Measurements from ENCODE around the gene EVL.

Gene EVL

DNA sequence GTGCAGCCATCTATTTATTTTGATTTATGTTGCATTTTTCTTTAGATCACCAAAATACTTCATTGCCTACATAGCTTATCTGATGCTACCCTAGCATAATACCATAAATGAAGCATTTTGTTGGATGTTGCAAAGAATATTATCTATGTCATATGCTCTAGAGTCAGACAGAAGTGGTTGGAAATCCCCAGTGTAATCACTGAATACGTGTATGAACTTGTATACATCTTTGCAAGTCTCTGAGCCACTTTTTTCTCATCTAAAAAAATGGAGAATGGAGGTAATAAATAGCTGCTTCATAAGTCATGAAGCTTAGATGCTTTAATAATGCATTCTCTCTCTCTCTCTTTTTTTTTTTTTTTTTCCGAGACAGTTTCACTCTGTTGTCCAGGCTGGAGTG, 18.5 kb downstream of the EVL start:
- DNase-seq (ENCODE audit: insufficient read length, low spot score), result no peak

DNA sequence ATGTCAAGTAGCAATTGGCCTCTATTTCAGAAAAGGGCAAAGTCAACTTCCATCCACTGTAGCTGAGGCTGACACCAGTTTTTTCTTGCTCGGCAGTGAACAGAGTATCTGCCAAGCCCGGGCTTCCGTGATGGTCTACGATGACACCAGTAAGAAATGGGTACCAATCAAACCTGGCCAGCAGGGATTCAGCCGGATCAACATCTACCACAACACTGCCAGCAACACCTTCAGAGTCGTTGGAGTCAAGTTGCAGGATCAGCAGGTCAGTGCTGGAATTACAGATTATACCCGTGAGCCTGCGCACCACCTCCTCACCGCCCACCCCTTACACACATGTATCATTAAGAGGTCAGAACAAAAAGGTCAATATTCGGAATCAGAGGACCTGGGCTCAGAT, 19.4 kb downstream of the EVL start:
- TF ChIP-seq, protein P1, sequence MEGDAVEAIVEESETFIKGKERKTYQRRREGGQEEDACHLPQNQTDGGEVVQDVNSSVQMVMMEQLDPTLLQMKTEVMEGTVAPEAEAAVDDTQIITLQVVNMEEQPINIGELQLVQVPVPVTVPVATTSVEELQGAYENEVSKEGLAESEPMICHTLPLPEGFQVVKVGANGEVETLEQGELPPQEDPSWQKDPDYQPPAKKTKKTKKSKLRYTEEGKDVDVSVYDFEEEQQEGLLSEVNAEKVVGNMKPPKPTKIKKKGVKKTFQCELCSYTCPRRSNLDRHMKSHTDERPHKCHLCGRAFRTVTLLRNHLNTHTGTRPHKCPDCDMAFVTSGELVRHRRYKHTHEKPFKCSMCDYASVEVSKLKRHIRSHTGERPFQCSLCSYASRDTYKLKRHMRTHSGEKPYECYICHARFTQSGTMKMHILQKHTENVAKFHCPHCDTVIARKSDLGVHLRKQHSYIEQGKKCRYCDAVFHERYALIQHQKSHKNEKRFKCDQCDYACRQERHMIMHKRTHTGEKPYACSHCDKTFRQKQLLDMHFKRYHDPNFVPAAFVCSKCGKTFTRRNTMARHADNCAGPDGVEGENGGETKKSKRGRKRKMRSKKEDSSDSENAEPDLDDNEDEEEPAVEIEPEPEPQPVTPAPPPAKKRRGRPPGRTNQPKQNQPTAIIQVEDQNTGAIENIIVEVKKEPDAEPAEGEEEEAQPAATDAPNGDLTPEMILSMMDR (IDR thresholded peaks at IDR 0.05; ENCODE audit: insufficient read depth, missing control alignments), result no peak
- no peak for FAIRE-seq
- no peak for DNase-seq (ENCODE audit: insufficient read length, low spot score)

More for the DNA sequence above, 18.5 kb downstream of the EVL start:
- FAIRE-seq, result no peak
- TF ChIP-seq, protein P1 (IDR thresholded peaks at IDR 0.05; ENCODE audit: insufficient read depth, missing control alignments), result no peak

GRCh38 chr14:100085462-100085861, 20.2 kb downstream of the EVL start:
- DNase-seq (ENCODE audit: insufficient read length, low spot score) (no peak), FAIRE-seq (no peak)
- TF ChIP-seq, protein P1 (IDR thresholded peaks at IDR 0.05; ENCODE audit: insufficient read depth, missing control alignments), result no peak

DNA sequence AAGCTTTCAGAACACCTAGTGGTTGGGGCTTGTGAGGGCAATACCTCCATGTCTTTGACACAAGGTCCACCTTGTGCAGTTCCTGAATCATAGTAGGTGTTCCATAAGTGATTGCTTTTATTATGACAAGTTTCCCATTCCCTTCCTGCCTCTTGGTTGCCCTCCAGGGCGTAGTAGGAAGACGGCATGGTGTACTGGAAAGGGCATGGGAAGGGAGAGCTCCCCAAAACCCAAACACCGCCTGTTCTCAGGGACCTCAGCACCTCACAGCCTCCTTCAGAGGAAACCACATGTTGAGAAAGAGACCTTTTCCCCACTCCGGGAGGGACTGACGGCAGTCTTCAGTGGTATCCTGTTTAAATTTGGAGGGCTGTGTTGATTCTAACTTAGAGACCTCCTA, 21.1 kb downstream of the EVL start:
- DNase-seq (ENCODE audit: insufficient read length, low spot score) (no peak), FAIRE-seq (no peak)
- TF ChIP-seq, protein P1 (IDR thresholded peaks at IDR 0.05; ENCODE audit: insufficient read depth, missing control alignments), result no peak

- TF ChIP-seq, protein P1 (IDR thresholded peaks at IDR 0.05; ENCODE audit: insufficient read depth, missing control alignments), result no peak
- DNase-seq (ENCODE audit: insufficient read length, low spot score) (no peak), FAIRE-seq (no peak)
Measured at GRCh38 chr14:100088226-100088625, 23.0 kb downstream of the EVL start.

DNA sequence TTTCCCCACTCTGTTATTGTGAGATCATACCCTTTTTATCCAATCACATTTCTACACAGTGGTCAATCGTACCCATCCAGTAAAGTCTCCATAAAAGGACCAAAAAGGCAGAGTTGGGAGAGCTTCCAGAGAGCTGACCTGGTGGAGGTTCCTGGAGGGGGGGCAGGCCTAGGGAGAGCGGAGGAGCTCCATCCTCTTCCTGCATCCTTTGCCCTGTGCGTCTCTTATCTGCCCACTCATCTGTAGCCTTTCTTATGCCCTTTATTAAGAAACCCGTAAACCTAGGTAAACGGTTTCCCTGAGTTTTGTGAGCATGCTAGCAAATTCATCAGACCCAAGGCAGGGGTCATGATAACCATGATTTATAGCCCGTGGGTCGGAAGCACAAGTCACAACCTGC, 26.2 kb downstream of the EVL start:
- TF ChIP-seq, protein P1 (IDR thresholded peaks at IDR 0.05; ENCODE audit: insufficient read depth, missing control alignments), result no peak
- DNase-seq (ENCODE audit: insufficient read length, low spot score) (no peak), FAIRE-seq (no peak)

DNA sequence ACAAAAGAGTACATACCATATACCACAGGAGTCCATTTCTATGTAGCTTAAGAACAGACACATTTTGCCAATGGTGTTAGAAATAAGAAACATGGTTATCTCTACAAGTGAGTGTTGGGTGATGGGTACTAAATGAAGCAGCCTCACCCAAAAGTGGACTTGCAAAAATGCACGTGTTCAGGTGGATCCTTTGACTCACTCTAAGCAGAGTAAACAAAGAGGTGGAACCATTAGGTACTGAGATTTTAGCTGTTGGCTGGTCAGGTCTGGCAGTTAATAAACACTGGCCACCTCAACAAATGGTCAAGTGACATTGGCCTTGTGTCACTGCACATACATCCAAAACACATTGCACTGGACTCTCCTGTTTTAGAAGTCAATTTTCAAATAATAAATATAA, 27.6 kb downstream of the EVL start:
- FAIRE-seq (no peak), DNase-seq (ENCODE audit: insufficient read length, low spot score) (no peak)
- TF ChIP-seq, protein P1 (IDR thresholded peaks at IDR 0.05; ENCODE audit: insufficient read depth, missing control alignments), result no peak

Data from D721Med (cell line).